Fibroblast of gingiva (primary cell): ENCODE measurements around the gene NDUFC1.

Experiments used
- DNase-seq: peaks from one replicate; pipeline ENCODE4 v3.0.0-alpha.2; 2011; ENCODE audit warnings: low read depth

NDUFC1 gene

GRCh38 chr4:139247241-139247640, 55.0 kb downstream of the NDUFC1 start:
- DNase-seq, result no peak

GRCh38 chr4:139246166-139246565, 56.1 kb downstream of the NDUFC1 start:
- DNase-seq, result no peak

DNA sequence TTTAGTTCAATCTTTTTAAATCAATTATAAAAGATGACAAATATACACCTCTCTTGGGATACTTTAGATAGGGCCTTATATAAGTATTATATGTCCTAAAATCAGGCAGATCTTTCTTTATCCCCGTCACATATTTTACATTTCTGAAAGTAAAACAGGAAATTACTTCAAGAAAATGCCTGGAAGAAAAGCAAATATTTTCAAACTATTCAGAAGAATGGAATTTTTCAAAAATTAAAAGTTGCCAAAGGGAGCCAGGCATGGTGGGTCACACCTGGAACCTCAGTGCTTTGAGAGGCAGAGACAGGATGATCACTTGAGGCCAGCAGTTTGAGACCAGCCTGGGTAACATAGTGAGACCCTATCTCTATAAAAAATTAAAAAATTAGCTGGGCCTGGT, 56.7 kb downstream of the NDUFC1 start:
- no peak for DNase-seq

DNA sequence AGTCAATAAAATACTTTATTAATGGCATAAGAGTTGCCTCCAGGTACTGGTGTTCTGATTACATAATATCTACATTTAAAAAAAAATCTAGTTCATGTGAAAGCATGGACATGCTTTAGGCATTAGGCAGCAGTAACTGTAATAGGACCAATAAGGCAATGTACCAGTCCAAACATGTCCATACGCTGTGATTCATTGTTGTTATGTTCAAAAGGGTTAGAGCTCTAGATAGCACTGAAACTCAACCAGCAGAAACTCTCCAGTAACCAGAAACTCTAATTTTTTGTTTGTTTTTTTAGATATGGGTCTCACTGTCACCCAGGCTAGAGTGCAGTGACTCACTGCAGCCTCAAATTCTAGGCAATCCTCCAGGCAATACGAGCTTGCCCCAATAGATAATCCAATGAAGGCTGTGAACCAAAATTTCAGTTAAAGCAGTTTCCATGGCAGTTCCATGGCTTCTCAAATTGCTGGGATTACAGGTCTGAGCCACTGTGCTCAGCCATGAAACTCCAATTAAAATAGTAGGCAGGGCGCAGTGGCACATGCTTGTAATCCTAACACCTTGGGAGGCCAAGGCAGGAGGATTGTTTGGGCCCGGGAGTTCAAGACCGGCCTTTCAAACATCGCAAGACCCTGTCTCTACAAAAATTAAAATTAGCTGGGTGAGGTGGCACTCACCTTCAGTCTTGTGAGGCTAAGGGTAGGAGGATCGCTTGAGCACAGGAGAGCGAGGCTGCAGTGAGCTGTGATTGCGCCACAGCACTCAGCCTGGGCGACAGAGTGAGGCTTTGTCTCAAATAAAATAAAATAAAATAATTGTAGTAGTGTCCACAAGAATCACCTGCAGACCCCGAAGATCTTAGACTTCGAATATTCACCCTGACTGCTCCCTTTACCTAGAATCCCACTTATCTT, 58.6 kb downstream of the NDUFC1 start:
- DNase-seq, result peak; percentile 98

- DNase-seq, result peak; percentile 30
Observed at GRCh38 chr4:139242511-139243051, 59.7 kb downstream of the NDUFC1 start.

DNA sequence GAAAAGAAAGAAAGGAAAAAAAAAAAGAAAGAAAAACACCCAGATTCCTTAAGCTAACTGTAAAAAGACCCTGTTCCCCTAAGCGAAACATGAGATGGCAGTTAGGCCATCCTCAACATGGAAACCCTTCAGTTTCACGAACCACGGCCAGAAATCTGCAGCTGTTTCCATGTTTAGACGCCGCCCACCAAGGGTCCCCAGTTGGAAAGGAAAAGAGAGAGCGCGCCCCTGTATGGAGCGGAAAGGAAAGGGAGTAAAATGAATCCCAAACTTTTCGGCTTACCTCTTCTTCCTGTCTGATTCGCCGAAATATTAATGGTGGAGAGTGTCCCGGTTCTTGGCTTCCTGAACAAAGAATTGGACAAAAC, 60.5 kb downstream of the NDUFC1 start:
- no peak for DNase-seq

GRCh38 chr4:139241086-139241783, 61.0 kb downstream of the NDUFC1 start:
- DNase-seq, result no peak
